SU-DHL-6 (cell line): ENCODE results near the gene OR52E4.

Experiments used
- EZH2phosphoT487 ChIP-seq: fragments of 200-600 bp; sonication (generic), shearing (Covaris generic); conservative IDR thresholded peaks from 2 replicates; pipeline ENCODE4 v1.6.1; 2018; ENCODE audit warnings: mild to moderate bottlenecking, antibody characterized with exemption, low read length, moderate library complexity, mixed read lengths
- TF ChIP-seq, protein P1 (sequence below): fragments of 200-600 bp; sonication (generic); IDR thresholded peaks from one replicate; pipeline ENCODE4 v1.5.1; 2017; ENCODE audit warnings: antibody characterized with exemption, mild to moderate bottlenecking, low read length, moderate library complexity; ENCODE audit not compliant: insufficient read depth, poor library complexity, severe bottlenecking

DNA sequence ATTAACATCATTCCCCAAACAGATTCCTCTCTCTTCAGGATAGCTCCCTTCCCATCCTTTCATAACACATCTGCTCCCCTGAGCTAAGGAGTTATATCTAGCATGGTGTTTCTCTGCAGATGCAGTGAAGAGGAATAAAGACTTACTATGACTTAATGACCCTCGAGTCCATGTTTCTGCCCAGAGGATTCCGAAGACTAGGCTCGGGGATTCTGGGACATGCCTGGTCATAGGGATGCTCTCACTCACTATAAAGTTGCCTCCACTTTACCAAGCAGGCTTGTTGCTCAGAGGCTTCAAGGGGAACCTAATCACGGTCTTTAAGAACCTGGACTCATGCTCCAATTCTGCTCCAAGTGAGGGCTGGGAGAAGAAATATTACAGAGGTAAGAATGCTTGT is at the start of gene OR52E4:
- TF ChIP-seq, protein P1, sequence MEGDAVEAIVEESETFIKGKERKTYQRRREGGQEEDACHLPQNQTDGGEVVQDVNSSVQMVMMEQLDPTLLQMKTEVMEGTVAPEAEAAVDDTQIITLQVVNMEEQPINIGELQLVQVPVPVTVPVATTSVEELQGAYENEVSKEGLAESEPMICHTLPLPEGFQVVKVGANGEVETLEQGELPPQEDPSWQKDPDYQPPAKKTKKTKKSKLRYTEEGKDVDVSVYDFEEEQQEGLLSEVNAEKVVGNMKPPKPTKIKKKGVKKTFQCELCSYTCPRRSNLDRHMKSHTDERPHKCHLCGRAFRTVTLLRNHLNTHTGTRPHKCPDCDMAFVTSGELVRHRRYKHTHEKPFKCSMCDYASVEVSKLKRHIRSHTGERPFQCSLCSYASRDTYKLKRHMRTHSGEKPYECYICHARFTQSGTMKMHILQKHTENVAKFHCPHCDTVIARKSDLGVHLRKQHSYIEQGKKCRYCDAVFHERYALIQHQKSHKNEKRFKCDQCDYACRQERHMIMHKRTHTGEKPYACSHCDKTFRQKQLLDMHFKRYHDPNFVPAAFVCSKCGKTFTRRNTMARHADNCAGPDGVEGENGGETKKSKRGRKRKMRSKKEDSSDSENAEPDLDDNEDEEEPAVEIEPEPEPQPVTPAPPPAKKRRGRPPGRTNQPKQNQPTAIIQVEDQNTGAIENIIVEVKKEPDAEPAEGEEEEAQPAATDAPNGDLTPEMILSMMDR = no peak
- no peak for TF ChIP-seq EZH2phosphoT487
